T follicular helper cell (primary cell): ENCODE data around the gene EIF4E1B.
"Not testable (repeated sequence)": the region's sequence is repeated elsewhere in the genome, so short reads cannot be mapped to it uniquely, and the experiment has no call there.

Experiments
- DNase-seq: peaks from one replicate; pipeline ENCODE4 v3.0.0-alpha.2; 2020; ENCODE audit warnings: low read depth
- total RNA-seq, 2 experiments: gene quantifications; one replicate each; lab custom pipeline; 2026; lab: John Stamatoyannopoulos, UW

The EIF4E1B gene
- 0 reads per million in 2 experiments for total RNA-seq

DNA sequence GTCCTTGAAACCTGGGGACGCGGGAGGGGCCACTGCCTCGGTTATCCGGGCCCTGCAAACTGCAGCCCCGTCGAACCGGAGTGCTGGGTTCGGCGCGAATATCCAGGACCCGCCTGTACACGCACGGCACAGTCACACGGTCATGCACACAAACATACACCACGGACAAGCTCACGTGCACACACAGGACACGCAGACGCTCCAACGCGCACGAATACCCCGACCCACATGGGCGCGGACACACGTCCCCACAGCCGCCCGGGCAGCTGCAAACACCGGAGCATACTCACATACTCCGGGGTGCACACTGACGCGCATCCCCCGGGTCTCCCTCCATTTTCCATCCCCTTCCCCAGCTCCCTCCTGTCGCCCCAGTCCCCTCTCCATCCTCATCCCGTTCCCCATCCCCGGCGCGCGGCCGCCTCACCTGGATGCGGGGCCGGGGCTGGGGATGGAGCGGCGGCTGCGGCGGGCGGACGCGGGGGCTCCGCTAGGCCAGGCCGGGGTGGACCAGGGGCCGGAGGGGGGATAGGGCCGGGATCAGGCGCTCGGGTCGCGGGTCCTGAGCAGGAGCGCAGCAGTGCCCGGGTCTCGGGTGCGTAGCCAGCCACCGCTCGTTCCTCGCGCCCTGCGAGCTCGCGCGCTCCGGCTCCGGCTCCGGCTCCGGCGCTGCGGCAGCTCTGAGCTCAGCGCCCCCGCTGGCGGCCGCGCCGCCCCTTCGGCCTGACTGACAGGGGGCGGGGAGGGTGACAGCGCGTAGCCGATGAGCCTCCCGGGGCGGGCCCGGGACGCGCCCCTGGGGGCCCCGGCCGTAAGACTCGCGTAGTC lies at the start of gene EIF4E1B, which contains the start of gene SNCB:
Gene EIF4E1B, plus strand, starts transcription at position 823 of the 828 bp plus-strand sequence. CDS start 12,113 bp downstream, outside the sequence.
Gene SNCB, minus strand, starts transcription at position 682 of the 828 bp plus-strand sequence. CDS start 880 bp downstream, outside the sequence.
- no peak for DNase-seq

- no peak for DNase-seq
These were observed 49.1 kb upstream of the EIF4E1B start for GRCh38 chr5:176581361-176581760.

- no peak for DNase-seq
These were observed 47.4 kb upstream of the EIF4E1B start for GRCh38 chr5:176583076-176583475.

DNA sequence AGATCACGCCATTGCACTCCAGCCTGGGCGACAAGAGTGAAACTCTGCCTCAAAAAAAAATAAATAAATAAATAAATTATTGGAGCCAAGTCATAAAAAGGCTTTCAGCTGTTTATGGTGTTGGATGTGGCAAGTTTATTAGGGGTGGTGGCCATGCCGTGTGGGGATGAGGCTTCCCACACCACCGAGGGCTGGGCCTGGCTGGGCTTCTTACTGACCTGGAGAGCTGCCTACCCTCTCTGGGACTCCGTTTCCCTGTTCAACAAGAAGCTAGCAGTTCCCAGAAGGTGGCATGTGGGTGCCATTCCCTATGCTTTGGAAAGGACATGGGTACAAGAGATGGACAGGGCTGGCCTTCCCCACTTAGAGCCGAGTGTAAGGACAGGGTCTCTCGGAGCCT lies 43.1 kb upstream of the EIF4E1B start:
- DNase-seq, result no peak

DNA sequence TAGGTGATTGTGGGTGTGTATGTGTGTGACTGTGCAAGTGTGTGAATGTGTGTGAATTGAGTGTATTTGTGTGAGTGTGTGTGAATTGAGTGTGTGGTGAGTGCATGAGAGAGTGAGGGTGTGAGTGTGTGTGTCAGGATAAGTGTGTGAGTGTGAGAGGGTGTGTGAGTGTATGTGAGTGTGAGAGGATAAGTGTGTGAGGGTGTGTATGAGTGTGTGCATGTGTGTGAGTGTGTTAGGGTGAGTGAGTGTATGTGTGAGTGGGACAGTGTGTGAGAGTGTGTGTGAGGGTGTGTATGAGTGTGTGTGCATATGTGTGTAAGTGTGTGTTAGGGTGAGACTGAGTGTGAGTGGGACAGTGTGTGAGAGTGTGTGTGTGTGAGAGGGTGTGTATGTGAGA lies 42.2 kb upstream of the EIF4E1B start:
- no peak for DNase-seq

- no peak for DNase-seq
These were observed 41.3 kb upstream of the EIF4E1B start for GRCh38 chr5:176589039-176589769.

- no peak for DNase-seq
These were observed 40.3 kb upstream of the EIF4E1B start for GRCh38 chr5:176590035-176590717.

- not testable (repeated sequence) for DNase-seq
These were observed 38.8 kb upstream of the EIF4E1B start for GRCh38 chr5:176591667-176592066.

DNA sequence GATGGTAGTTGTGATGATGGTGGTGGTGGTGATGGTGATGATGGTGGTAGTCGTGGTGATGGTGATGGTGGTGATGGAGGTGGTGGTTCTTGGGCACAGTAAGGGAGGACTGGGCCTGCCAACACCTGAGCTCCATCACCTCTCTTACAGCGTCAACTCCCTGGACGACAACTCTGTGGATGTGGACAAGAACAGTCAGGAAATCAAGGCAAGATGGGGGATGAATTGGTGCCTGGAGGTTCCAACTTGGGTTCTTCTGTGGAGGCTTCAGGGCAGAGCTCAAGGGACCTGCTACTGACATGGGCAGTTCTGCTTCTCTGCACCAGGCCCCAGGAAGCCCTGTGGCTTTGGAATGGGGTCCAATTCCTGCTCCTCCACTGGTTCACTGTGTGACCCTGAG lies 37.9 kb upstream of the EIF4E1B start:
- no peak for DNase-seq

- no peak for DNase-seq
These were observed 37.1 kb upstream of the EIF4E1B start for GRCh38 chr5:176593273-176593869.

DNA sequence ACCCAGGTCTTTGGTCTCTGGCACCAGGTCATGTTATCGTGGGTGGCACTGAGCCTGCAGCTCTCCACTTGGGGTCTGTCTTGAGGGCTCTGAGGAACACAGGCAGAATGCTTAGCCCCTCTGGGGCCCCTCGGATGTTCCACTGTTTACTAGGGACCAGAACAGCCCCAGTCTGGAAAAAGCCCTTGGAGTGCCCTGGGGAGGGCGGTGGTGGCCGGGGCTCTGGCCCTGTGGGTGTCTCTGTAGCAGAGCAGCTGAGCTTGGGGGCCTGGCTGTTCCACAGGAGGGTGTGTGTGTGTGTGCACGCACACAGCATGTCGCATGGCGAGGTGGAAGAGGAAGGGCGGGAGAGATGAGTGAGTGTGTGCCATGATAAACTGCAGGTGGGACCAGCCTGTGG lies 35.9 kb upstream of the EIF4E1B start:
- DNase-seq, result no peak

- DNase-seq, result no peak
These were observed 35.0 kb upstream of the EIF4E1B start for GRCh38 chr5:176595386-176595943.

GRCh38 chr5:176596069-176596644 lies 34.3 kb upstream of the EIF4E1B start:
- DNase-seq, result no peak

DNA sequence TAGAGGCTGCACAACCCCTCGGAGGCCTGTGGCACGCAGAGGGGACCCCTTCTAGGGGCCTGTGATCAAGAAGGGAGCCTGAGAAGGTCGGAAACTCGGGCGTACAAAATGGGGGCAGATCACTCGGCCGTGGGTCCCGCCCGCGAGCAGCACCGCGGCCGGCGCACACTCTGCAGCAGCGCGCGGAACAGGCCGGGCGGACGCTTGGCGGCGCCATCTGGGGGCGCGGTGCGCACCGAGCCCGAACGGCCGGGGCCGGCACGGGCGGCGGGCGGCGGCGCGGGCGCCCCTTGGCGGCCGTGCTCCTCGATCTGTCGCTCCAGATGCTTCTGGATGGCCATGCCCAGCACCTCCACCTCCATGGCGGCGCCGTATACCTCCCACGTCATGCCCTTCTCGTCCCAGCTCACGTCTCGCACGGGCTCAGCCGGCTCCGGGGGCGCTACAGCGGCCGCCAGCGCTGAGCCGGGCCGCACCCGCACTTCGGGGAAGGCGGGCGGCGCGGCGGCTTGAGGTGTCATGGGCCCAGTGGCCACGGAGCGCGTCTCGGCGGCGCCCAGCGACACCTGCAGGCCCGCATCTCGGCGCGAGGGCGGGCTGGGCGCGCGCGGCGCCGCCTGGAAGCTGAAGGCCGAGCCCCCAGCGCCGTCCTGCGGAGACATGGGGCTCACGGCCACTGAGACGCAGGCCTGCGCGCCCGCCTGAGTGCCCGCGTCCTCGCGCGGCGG lies 33.6 kb upstream of the EIF4E1B start:
- peak; percentile 56 for DNase-seq

DNA sequence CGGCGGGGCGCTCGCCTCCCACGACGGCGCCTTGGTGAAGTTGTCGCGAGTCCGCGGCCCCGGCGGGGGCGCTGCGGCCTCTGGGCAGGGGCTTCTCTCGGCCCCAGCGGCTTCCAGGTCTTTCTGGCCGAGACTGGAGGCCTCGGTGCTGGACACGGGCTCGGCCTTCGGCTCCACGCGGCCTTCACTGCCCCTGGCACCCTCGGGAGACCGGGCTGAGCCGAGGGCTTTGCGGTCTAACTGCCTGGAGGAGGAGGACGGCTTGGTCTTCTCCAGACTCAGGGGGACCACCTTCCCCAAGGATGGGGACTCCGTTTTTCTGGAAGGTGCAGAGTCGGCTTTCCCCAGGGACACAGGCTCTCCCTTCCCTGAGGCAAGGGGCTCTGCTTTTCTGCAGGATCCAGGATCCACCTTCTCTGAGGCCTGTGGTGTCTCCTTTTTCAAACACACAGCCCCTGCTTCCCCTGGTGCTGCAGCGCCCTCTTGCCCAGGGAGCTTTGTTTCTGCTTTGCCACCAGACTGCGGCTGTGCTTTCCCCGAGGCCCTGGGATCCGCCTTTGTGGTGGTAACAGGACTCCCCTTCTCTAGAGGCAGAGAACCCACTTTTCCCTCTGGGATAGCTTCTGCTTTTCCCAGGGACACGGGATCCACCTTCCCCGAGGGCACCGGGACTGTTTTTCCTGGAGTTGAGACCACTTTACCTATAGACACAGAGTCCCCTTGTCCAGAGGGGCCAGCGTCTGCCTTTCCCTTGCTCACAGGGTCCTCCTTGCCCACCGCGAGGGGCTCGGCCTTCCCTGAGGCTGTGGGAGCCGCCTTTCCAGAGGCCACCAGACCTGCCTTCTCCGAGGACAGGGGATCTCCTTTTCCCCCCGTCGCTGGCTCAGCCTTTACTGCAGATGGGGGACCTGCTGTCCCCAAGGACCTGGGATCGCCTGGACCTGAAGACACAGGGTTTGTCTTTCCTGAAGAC lies 32.8 kb upstream of the EIF4E1B start:
- no peak for DNase-seq

- DNase-seq, result not testable (repeated sequence)
These were observed 30.6 kb upstream of the EIF4E1B start for GRCh38 chr5:176599749-176600430.

DNA sequence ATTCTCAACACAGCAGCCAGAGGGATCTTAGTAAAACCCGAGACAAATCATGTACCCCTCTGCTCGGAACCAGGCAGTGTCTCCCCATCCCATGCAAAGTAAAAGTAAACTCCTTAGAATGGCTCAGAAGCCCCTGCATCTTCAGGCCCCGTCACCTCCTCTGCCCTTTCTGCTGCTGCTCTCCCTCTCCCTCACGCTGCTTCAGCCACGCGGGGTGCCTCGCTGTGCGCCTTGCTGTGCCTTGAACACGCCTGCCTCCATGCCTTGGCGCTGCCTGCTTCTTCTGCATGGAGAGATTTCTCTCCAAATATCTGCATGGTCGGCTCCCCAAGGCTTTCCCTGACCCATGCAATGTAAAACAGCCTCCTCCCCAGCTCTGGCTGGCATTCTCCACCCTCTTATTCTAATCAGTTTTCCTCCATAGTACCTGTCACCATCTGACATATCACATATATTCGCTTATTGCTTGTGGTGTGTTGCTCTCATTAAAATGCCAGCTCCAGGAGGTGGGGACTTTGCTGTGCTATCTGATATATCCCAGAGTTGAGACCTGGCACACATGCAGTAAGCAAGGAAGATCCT lies 28.5 kb upstream of the EIF4E1B start:
- no peak for DNase-seq

DNA sequence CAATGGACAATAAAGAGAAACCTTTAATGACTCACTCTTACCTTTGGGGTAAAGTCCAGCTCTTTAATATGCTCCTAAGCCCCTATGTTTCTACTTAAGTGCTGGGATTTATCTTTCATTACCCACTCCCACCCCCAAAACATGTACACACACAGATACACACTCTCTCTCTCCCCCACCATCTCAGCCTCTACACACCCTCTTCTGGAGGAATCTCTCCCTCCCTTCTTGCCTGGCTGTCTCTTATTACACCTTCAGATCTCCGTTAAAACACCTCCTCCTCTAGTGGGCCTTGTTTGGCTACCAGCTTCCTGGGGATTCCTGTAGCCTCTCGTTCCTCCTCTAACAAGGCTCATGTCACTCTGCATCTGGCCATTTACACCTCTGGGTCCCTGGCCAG lies 27.4 kb upstream of the EIF4E1B start:
- DNase-seq, result no peak
